Peyer's patch (tissue), 4 donors: ENCODE measurements around the gene CD300H. TPM values are rescaled to one million over a fixed set of nuclear protein-coding genes. Genes with fewer than 3 reads are reported as not detected.

Source experiments
- DNase-seq, 3 donors: peaks; one replicate each; pipeline ENCODE4 v3.0.0-alpha.2; 2017 to 2019
- H3K27ac ChIP-seq, 4 donors: fragments of 200-600 bp; sonication (generic); one replicate each; pipeline ENCODE4 v1.5.1; 2016 to 2019
- H3K27me3 ChIP-seq, 2 donors: fragments of 200-600 bp; sonication (generic); one replicate each; pipeline ENCODE4 v1.5.1; 2019
- H3K36me3 ChIP-seq, 3 donors: fragments of 200-600 bp; sonication (generic); one replicate each; pipeline ENCODE4 v1.5.1; 2016 to 2019
- H3K4me1 ChIP-seq, 4 donors: fragments of 200-600 bp; sonication (generic); one replicate each; pipeline ENCODE4 v1.5.1; 2016 to 2019
- H3K4me3 ChIP-seq, 4 donors: fragments of 200-600 bp; sonication (generic); 1 replicate in 3 of 4; 2 replicates in 1 of 4; pipeline ENCODE4 v1.5.1; 2016 to 2019; ENCODE audit warnings: mild to moderate bottlenecking in 1 of 4
- H3K9me3 ChIP-seq, 4 donors: fragments of 200-600 bp; sonication (generic); one replicate each; pipeline ENCODE4 v1.5.1; 2016 to 2019; ENCODE audit warnings: mild to moderate bottlenecking in 1 of 4
- POLR2A ChIP-seq, 2 donors: fragments of 450-650 bp; IDR thresholded peaks; one replicate each; pipeline ENCODE4 v1.5.1; 2017; ENCODE audit warnings: antibody characterized with exemption in 2 of 2, mild to moderate bottlenecking in 2 of 2, moderate library complexity in 2 of 2
- total RNA-seq, 4 donors: library from RNA; depleted of rRNA; stranded (reverse); fragments of >200 nt; gene quantifications; one replicate each; pipeline ENCODE4 v1.1.0, GENCODE V29; 2016
- TF ChIP-seq, protein P1 (sequence below), 6 experiments: fragments of 450-650 bp in 4 of 6; fragments of 200-600 bp in 2 of 6; sonication (generic) in 1 of 6; IDR thresholded peaks; one replicate each; pipeline ENCODE4 v1.5.1; 2017 to 2019; ENCODE audit warnings: antibody characterized with exemption in 6 of 6, mild to moderate bottlenecking in 3 of 6, moderate library complexity in 1 of 6

Gene CD300H
- total RNA-seq, 4 donors from 2014 or later = not detected

DNA sequence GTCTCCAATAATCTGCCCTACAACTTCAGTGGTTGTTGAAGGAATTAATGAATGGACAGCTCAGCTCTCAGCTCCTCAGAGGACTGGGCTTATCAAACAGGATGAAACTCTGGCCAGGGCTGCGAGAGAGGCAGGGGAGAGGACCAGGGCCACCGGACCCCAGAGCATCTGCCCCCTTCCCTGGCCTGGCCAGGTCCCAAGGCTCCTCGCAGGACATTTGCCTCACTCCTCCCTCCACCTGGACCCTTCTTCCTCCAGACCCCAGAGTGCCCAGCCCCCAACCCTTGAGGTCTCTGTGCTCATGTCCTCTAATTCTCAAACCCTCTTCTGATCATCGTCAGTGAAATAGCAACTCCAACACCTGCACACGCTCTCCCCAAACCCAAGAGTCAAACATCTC, 25.1 kb downstream of the CD300H start:
- Histone ChIP-seq H3K4me1 (no peaks in the 10 kb centered on the region), H3K27ac (no peak overlapping the region), H3K36me3 (no peaks in the 10 kb centered on the region), H3K9me3 (no peaks in the 10 kb centered on the region), H3K4me3 (no peak overlapping the region), H3K27me3 (no peaks in the 10 kb centered on the region)
- DNase-seq = peak in 1 of 3 donors; percentile 6
- TF ChIP-seq, protein P1, sequence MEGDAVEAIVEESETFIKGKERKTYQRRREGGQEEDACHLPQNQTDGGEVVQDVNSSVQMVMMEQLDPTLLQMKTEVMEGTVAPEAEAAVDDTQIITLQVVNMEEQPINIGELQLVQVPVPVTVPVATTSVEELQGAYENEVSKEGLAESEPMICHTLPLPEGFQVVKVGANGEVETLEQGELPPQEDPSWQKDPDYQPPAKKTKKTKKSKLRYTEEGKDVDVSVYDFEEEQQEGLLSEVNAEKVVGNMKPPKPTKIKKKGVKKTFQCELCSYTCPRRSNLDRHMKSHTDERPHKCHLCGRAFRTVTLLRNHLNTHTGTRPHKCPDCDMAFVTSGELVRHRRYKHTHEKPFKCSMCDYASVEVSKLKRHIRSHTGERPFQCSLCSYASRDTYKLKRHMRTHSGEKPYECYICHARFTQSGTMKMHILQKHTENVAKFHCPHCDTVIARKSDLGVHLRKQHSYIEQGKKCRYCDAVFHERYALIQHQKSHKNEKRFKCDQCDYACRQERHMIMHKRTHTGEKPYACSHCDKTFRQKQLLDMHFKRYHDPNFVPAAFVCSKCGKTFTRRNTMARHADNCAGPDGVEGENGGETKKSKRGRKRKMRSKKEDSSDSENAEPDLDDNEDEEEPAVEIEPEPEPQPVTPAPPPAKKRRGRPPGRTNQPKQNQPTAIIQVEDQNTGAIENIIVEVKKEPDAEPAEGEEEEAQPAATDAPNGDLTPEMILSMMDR (IDR thresholded peaks at IDR 0.05) = no peak
- no peak for TF ChIP-seq POLR2A (IDR thresholded peaks at IDR 0.05)

DNA sequence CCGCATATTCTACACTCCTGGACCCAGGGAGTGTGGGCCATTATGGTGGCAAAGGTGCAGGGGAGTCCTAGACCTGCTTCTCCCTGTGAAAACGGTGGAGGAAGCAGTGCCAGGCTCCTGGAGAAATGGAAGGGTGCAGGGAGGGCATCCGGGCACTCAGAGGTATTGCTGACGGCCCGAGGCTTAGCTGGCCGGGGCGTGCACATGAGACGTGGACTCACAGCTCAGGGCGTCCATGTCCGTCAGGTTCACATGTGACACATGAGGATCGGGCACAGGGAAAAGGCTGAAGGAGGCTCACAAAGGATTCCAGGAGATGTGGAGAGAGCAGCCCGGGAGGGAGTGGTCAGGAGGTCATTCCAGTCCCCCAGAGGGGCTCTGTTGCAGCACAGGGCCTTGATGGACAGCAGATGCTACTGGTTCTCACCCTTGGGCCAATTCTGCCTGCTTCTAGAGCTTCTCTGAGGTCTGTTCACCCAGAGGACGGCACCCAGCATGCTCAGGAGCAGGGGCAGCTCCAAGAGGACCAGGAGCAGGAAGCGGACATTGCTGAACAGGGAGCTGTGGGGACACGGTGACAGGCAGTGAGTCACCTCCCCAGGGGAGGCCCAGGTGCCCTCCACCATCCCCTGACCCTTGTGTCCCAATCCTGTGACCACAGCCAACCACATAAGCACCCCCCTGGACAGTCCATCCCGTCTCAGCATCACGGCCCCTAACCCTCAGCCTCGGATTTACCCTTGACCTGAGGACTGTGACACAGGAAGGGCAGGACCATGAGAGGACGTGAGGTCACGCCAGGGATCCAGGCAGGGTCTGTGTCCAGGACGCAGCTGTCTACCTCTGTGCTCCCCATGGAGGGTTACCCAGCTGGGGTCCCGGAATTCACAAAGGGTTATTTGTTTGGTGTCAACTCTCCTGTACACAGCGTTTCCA, 25.9 kb downstream of the CD300H start:
- no peak overlapping the region for H3K4me3 ChIP-seq
- H3K27ac ChIP-seq = no peak overlapping the region
- no peaks in the 10 kb centered on the region for H3K9me3 ChIP-seq
- DNase-seq = peak in 1 of 3 donors; percentile 36
- no peak for TF ChIP-seq POLR2A (IDR thresholded peaks at IDR 0.05)
- TF ChIP-seq, protein P1 (IDR thresholded peaks at IDR 0.05) = no peak
- H3K36me3 ChIP-seq = no peaks in the 10 kb centered on the region
- H3K27me3 ChIP-seq = no peaks in the 10 kb centered on the region
- no peaks in the 10 kb centered on the region for H3K4me1 ChIP-seq

DNA sequence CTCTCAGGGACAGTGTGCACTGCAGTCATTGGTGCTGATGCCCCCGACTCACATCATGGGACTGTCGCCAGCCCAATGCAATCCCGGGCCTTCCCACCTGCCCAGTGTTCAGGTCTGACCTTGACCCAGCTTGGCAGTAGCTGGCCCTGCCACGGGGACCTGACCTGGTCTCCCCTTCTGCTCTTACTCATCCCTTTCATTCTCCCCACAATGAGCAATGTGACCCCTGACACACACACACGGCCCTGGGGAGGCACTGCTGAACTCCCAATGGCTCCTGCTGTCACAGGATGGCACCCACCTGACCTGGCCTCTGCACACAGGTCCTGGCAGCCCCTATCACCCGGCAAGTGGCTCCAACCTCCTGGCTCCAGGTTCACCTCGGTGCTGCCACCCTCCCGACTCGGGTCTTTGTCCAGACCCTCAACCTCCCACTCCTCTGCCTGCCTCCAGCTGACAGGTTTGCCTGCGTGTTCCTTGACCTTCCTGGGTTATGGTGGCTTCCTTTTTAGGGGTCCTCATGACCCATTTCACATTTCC, 28.0 kb downstream of the CD300H start:
- no peak overlapping the region for H3K4me3 ChIP-seq
- no peak for TF ChIP-seq POLR2A (IDR thresholded peaks at IDR 0.05)
- TF ChIP-seq, protein P1 (IDR thresholded peaks at IDR 0.05) = no peak
- no peaks in the 10 kb centered on the region for H3K4me1 ChIP-seq
- H3K27me3 ChIP-seq = no peaks in the 10 kb centered on the region
- no peak overlapping the region for H3K27ac ChIP-seq
- H3K36me3 ChIP-seq = no peaks in the 10 kb centered on the region
- DNase-seq = peak in 1 of 3 donors; percentile 30
- no peaks in the 10 kb centered on the region for H3K9me3 ChIP-seq

DNA sequence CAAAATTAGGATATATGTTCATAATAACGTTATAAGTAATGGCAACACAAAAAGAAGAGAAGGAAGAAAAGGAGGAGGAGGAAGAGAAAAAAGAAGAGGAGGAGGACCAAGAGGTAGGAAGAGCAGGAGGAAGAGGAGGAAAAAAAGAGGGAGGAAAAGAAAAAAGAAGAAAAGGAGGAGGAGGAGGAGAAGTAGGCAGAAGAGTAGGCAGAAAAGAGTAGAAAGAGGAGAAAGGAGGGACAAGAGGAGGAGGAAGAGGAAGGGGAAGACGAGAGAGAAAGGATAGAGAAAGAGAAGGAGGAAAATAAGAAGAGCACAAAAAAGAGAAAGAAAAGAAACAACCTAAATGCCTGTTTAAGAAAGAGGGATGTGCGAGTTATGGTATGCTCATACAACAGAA, 30.4 kb downstream of the CD300H start:
- Histone ChIP-seq H3K36me3 (no peaks in the 10 kb centered on the region), H3K4me3 (no peak overlapping the region), H3K4me1 (no peaks in the 10 kb centered on the region), H3K27me3 (no peaks in the 10 kb centered on the region), H3K27ac (no peak overlapping the region), H3K9me3 (no peaks in the 10 kb centered on the region)
- no peak for DNase-seq
- TF ChIP-seq POLR2A (IDR thresholded peaks at IDR 0.05) = no peak
- TF ChIP-seq, protein P1 (IDR thresholded peaks at IDR 0.05) = no peak

DNA sequence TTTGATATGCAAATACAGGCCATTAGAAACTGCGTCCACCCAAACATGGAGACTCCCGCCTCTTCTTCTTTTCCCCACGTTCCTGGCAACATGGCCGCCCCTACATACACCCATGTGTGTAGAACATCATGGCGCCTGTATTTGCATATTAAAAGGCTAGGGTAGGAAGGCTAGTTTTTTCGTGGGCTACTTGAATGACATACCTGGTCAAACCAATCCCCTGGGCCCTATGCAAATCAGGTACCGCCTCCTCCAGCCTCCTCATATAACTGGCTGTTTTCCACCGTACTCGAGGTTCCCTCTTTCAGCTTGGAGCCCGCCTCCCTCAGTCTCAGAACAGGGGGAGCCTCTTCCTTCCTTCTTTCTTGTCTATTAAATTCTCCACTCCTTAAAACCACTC, 35.2 kb downstream of the CD300H start:
- no peaks in the 10 kb centered on the region for H3K4me1 ChIP-seq
- no peaks in the 10 kb centered on the region for H3K27me3 ChIP-seq
- peak in 1 of 2 donors; percentile 26 for TF ChIP-seq POLR2A (IDR thresholded peaks at IDR 0.05)
- TF ChIP-seq, protein P1 (IDR thresholded peaks at IDR 0.05) = no peak
- peak overlapping the region in 2 of 4 donors; percentile 25 to 42 for H3K27ac ChIP-seq
- H3K4me3 ChIP-seq = no peak overlapping the region
- no peaks in the 10 kb centered on the region for H3K36me3 ChIP-seq
- no peaks in the 10 kb centered on the region for H3K9me3 ChIP-seq
- DNase-seq = peak; percentile 29 to 69 (median 50)
